Measurements from ENCODE around the gene VAV3.
"Not testable (repeated sequence)": the region's sequence is repeated elsewhere in the genome, so short reads cannot be mapped to it uniquely, and the experiment has no call there.

VAV3 gene, protein sequence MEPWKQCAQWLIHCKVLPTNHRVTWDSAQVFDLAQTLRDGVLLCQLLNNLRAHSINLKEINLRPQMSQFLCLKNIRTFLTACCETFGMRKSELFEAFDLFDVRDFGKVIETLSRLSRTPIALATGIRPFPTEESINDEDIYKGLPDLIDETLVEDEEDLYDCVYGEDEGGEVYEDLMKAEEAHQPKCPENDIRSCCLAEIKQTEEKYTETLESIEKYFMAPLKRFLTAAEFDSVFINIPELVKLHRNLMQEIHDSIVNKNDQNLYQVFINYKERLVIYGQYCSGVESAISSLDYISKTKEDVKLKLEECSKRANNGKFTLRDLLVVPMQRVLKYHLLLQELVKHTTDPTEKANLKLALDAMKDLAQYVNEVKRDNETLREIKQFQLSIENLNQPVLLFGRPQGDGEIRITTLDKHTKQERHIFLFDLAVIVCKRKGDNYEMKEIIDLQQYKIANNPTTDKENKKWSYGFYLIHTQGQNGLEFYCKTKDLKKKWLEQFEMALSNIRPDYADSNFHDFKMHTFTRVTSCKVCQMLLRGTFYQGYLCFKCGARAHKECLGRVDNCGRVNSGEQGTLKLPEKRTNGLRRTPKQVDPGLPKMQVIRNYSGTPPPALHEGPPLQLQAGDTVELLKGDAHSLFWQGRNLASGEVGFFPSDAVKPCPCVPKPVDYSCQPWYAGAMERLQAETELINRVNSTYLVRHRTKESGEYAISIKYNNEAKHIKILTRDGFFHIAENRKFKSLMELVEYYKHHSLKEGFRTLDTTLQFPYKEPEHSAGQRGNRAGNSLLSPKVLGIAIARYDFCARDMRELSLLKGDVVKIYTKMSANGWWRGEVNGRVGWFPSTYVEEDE

DNA sequence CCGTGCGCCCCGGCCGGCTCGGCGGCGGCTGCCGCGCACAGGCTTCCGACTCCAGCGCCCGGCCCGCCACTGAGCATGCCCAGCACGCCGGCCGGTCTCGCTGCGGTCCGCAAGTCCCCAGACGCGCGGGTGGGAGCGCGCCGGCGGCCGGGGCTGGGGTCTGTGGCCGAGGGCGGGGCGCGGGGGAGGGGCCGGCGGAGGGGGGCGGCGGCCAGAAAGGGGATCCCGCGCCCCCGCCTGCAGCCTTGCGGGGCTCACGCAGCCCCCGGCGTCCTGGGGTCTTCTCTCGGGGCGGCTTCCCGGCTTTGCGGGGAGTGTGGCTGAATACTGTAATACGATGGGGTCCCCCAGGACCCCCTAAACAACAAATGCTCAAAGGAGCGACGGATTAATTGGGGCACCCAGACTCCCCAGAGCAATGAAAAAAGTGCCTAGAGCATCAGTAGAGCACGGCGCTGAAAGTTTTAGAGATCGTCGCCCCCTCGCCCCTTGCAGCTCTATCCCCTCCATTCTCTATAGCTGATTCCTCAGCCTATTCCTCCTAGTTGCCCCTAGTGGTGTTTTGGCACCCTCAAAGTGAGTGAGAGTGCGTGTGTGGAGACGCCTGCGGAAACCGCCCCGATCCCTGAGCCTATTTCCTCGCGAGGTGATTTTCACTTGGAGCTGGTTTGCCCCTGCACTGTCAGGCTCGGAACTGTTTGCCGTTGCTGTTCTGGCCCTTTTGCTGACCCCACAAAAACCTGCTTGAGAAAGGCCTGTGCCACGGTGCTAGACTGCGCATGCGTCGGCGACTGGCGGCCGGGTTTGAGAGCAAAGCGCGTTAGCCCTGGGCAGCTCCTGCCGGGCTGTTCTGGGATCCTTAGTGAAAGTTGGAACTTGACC, at the start of gene VAV3:
VAV3 (minus strand) TSS at position 71 of the 882 bp plus-strand sequence. CDS start 311 bp downstream, outside the sequence.
- peak; percentile 27 to 42 for DNase-seq (ENCODE audit: low read depth in 2 of 2)

DNA sequence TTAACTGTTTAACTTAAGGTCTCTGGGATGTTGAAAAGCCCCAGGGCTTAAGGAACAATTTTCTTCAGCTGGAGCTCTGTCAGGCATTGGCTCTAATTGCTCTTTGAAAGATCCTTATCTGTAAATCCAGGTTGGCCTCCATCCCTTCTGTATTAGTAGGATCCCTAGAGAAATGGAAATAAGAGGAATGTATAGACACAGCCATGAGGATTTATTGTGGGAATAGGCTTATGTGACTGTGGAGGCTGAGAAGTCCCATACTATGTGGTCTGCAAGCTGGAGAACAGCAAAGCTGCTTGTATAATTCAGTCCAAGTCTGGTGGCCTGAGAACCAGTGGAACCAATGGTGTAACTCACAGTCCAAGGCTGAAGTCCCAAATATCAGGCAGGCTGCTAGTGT, 47.6 kb upstream of the VAV3 start:
- DNase-seq (ENCODE audit: low read depth in 2 of 2): no peak

- DNase-seq (ENCODE audit: low read depth in 2 of 2): no peak
Observed at GRCh38 chr1:108011295-108011694, 46.3 kb upstream of the VAV3 start.

GRCh38 chr1:108010581-108010980, 45.6 kb upstream of the VAV3 start:
- no peak for DNase-seq (ENCODE audit: low read depth in 2 of 2)

DNA sequence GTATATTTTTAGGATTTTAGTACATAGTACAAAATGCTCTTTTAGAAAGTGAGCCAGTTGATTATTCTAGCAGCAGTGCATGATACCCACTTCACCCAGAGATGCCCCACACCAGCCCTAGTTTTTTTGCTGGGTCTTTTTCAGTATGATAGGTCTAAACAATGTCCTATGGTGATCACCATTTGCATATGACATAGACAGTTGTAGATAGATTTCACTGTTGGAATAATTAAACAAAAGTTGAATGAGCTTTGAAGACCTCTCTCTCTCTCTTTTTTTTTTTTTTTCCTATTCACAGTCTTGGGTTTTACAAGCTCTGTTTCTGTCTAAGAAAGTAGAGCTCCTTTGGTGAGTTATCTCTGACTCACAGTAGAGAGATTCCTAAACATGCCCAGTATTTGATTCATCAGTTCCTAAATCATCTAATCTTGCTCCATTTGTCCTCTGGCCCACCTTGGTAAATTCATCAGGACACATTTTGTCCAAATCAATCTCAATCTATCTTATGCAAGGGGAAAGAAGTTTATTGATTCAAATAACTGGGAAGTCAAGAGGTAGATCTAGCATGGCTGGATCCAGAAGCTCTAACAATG, 44.7 kb upstream of the VAV3 start:
- no peak for DNase-seq (ENCODE audit: low read depth in 2 of 2)

DNA sequence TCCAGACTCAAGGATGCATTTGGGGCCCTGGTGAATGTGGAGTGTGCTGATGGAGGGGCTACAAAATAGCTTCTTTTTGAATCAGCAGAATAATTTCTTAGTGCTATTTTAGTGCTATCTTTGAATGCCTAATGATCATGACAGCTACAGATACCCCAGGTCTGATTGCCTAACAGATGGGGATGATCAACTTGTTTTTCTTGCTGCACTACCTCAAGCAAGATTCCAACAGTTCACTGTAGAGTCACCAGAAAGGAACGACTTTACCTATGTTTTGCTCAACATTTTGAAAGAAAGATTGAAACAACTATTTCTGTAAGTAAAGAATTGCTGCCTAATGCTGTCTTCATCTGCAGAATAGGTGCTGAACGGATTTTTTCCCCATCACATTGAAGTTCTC, 42.6 kb upstream of the VAV3 start:
- DNase-seq (ENCODE audit: low read depth in 2 of 2): no peak

DNA sequence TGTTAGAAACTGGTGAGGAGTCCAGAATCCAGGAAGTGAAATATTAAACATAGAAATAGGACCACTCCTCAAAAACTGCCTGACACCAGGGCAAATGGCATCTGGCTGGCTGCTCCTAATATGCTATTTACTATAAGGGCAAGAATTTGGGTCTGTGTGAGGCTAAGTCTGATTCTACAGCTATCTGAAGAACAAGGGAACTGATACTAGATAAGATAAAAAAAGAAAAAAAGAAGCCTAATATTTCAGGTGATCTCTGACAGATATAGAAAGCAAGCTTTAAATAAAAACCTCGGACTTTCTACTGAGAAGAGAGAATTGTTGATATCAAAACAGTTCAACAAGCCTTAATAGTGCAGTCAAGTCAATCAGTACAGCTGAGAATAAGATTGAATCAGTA, 42.1 kb upstream of the VAV3 start:
- DNase-seq (ENCODE audit: low read depth in 2 of 2): no peak

DNA sequence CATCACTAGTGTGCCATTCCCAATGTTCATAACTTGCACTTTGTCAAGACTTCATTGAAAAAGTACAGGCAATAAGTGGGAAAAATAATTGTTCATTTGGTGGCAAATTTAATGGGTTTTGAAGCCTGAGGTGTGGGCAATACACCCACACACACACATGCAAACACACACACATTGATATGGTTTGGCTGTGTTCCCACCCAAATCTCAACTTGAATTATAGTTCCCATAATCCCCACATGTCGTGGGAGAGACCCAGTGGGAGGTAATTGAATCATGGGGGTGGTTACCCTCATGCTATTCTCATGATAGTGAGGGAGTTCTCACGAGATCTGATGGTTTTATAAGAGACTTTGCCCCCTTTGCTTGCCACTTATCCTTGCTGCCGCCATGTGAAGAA, 39.9 kb upstream of the VAV3 start:
- DNase-seq (ENCODE audit: low read depth in 2 of 2): not testable (repeated sequence)

DNA sequence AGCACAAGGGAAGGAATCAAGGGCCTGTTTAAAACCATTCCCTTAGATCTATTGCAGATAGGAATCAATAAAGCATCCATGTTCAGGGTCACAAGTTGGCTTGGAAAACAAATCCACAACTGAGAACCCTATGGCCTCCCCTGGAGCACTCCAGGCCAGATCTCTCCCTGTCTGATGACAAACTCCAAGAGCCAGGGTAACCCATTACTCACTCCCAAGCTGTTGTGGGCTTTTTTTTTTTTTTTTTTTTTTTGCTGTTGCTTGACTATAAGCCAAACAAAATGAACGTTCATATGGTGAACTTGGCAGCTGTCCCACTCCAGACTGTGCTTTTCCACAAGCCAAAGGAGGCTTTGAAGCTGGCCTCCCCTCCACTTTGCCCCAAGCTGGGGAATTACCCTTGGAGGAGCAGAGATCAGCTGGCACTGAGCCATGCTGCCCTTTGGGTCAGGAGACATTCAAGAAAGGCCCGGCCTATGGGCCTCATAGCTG, 35.7 kb upstream of the VAV3 start:
- DNase-seq (ENCODE audit: low read depth in 2 of 2): no peak

DNA sequence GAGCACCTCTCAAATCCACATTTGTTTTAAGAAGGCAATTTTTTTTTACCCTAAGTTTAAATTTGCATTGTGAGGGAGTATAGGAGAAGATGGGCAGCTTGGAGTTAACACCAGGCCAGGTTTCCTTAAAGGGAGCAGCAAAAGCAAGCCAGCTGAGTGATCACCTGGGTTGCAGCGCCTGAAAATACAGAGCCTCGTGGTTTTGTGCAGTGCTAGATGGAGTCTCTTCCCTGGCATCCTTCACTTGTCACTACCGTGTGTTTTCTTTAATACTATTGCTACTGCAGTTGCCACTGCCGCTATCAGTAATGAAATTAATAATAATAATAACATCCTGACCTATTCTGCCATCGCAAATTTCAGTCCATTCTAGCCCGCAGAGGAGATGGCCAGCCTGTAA, 35.2 kb upstream of the VAV3 start:
- DNase-seq (ENCODE audit: low read depth in 2 of 2): no peak

GRCh38 chr1:107997866-107998265, 32.9 kb upstream of the VAV3 start:
- DNase-seq (ENCODE audit: low read depth in 2 of 2): no peak

- DNase-seq (ENCODE audit: low read depth in 2 of 2): no peak
Observed at GRCh38 chr1:107993920-107994319, 28.9 kb upstream of the VAV3 start.

DNA sequence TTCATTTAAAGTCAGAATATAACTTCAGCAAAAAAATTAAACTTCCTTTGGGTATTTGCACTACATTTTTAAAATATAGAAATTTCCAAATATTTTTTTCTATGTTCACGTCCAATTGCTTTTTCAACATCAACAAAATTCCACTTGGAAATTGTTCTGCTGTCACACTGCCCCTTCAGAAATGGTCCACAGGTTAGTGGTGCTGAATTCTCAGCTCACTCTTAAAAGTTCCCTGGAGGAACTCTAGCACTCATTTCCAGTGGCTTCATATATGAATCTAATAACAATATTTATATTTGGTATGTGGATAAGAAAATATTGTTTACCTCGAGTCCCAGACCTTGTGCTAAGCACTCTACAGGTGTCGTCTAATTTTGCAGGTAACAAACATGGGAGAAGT, 27.4 kb upstream of the VAV3 start:
- no peak for DNase-seq (ENCODE audit: low read depth in 2 of 2)

DNA sequence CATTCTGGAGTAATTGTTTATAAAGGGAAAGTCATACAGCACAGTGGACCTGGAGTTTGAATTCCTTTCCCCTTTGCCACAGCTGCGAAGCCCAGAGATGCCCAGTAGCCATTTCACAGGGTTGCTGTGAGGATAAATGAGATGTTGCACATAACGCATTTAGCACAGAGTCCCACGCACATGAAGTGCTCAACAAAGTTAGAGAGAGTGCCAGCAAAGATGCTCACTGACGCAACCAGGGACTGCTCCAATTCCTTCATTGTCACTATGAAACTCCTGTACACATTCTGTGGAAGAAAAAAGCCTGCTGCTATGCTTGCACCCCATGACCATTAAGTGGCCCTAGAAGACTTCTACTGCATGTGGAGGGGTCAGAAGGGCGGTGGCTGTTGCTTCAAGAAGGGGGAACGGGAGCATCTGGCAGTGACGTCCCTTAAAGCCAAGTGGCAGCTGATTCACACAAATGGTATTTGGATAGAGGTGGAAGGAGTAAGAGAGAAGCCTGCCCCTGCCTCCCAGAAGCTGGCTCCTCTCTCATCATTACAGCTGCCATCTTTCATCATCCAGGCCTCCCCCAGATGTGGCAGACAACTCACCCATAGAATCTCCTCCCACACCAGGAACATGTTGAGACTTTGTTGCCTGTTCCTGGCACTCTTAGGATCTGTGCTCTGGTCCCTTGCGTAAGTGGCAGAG, 26.5 kb upstream of the VAV3 start:
- no peak for DNase-seq (ENCODE audit: low read depth in 2 of 2)

DNA sequence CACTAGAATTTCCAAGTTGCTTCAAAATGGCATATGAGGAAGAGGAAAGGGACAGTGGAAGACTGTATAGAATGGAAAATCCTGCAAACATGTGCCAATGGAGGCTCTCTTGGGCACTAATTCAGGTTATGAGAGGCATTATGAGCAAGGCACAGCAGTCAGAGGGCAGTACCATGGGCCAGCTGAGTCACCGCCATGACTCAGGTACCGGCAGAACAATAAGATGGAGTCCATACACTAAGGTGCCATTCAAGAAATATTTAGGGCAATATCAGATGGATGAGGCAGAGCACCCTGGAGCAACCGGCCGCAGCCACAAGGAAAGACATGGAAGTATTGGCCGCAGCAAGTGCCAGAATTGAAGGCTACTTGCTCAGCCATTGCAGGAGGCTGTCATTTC, 25.6 kb upstream of the VAV3 start:
- DNase-seq (ENCODE audit: low read depth in 2 of 2): no peak

DNA sequence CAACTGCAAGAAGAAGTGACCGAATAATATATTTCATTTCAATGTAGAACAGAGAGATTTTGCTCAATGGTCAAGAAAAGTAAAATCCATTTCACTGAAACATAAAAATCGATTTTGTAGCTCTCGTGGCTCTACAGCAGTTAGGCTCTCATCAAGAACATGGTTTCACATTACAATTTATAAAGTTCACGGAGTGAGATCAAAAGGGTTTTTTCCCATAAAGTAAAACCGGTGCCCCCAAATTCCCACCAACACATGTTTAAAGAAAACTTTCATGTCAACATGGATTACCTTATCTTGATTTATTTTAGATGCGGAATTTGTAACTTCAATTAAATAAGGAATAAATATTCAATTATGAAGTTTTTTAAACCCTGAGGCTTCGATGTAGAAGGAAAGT, 16.3 kb upstream of the VAV3 start:
- no peak for DNase-seq (ENCODE audit: low read depth in 2 of 2)

- DNase-seq (ENCODE audit: low read depth in 2 of 2): no peak
Observed at GRCh38 chr1:107979926-107980325, 14.9 kb upstream of the VAV3 start.

- DNase-seq (ENCODE audit: low read depth in 2 of 2): no peak
Observed at GRCh38 chr1:107979088-107979487, 14.1 kb upstream of the VAV3 start.

GRCh38 chr1:107976836-107977235, 11.9 kb upstream of the VAV3 start:
- no peak for DNase-seq (ENCODE audit: low read depth in 2 of 2)

DNA sequence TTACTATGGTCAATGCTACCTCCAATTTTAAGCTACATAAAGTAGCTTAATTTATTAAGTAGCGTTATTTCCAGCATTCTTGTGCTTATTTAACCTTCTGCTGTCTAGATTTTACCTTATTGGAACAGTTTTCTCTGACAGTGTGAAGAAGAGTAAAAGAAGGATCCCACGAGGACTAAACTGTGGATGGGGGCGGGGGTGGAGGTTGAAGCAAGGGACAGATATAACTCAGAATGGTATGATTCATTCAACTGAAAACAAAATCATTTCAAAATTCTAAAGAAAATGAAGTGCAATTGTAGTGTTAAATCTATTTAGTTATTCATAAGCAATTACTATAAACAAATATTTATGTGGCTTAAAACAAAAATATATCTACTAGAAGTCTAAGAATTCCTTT, 11.5 kb upstream of the VAV3 start:
- no peak for DNase-seq (ENCODE audit: low read depth in 2 of 2)

GRCh38 chr1:107975851-107976250, 10.9 kb upstream of the VAV3 start:
- no peak for DNase-seq (ENCODE audit: low read depth in 2 of 2)

Measured in stimulated activated CD8-positive, alpha-beta memory T cell treated with anti-CD3 and anti-CD28 coated beads, Interleukin-15, amount 100 ng/mL, for 4 hours (primary cell).